ACC112 (cell line): Measurements from ENCODE around the gene FILIP1.

Experiments used
- H2AFZ ChIP-seq: fragments of 200-600 bp; sonication (generic); one replicate; pipeline ENCODE4 v1.6.0; 2017; ENCODE audit warnings: antibody characterized with exemption, low read length; ENCODE audit not compliant: unreplicated experiment
- H3K27ac ChIP-seq: fragments of 200-600 bp; sonication (generic); 2 replicates; pipeline ENCODE4 v1.5.1; 2014; ENCODE audit warnings: low read depth, mild to moderate bottlenecking, antibody characterized with exemption, low read length, moderate library complexity
- H3K27me3 ChIP-seq: fragments of 200-600 bp; sonication (generic); 2 replicates; pipeline ENCODE4 v1.6.1; 2014; ENCODE audit warnings: mild to moderate bottlenecking, antibody characterized with exemption, low read length, moderate library complexity, mixed read lengths; ENCODE audit not compliant: insufficient read depth
- H3K36me3 ChIP-seq: fragments of 200-600 bp; sonication (generic); 2 replicates; pipeline ENCODE4 v1.6.1; 2016; ENCODE audit warnings: mild to moderate bottlenecking, antibody characterized with exemption, low read length, moderate library complexity, mixed read lengths; ENCODE audit not compliant: insufficient read depth
- H3K4me1 ChIP-seq: fragments of 200-600 bp; sonication (generic); one replicate; pipeline ENCODE4 v1.6.1; 2016; ENCODE audit warnings: low read length, mixed read lengths; ENCODE audit not compliant: insufficient read depth, unreplicated experiment, control insufficient read depth
- H3K4me3 ChIP-seq: fragments of 200-600 bp; sonication (generic); 2 replicates; pipeline ENCODE4 v1.5.1; 2014; ENCODE audit warnings: mild to moderate bottlenecking, low read depth, low read length
- H3K79me2 ChIP-seq: fragments of 200-600 bp; sonication (generic); one replicate; pipeline ENCODE4 v1.6.0; 2016; ENCODE audit warnings: low read length; ENCODE audit not compliant: control insufficient read depth, unreplicated experiment, insufficient read depth

Gene FILIP1

GRCh38 chr6:75495011-75495410 lies 1.4 kb upstream of the FILIP1 start:
- peaks cover 16% of the 10 kb centered on the region for H3K4me1 ChIP-seq
- H3K4me3 ChIP-seq: no peak overlapping the region
- H2AFZ ChIP-seq: no peak overlapping the region
- no peaks in the 10 kb centered on the region for H3K79me2 ChIP-seq
- H3K36me3 ChIP-seq: no peaks in the 10 kb centered on the region
- H3K27me3 ChIP-seq: no peaks in the 10 kb centered on the region
- no peak overlapping the region for H3K27ac ChIP-seq

- no peaks in the 10 kb centered on the region for H3K79me2 ChIP-seq
- no peak overlapping the region for H3K27ac ChIP-seq
- no peak overlapping the region for H2AFZ ChIP-seq
- no peaks in the 10 kb centered on the region for H3K36me3 ChIP-seq
- no peak overlapping the region for H3K4me3 ChIP-seq
- no peaks in the 10 kb centered on the region for H3K27me3 ChIP-seq
- peaks cover 16% of the 10 kb centered on the region for H3K4me1 ChIP-seq
Observed at GRCh38 chr6:75494290-75494689, 690 bp upstream of the FILIP1 start.

GRCh38 chr6:75492386-75493153 lies 1.0 kb downstream of the FILIP1 start:
- no peak overlapping the region for H3K4me3 ChIP-seq

GRCh38 chr6:75491291-75491690 lies 2.3 kb downstream of the FILIP1 start:
- no peak overlapping the region for H2AFZ ChIP-seq
- H3K36me3 ChIP-seq: no peaks in the 10 kb centered on the region

More at GRCh38 chr6:75492386-75493153, 1.0 kb downstream of the FILIP1 start:
- Histone ChIP-seq H2AFZ (no peak overlapping the region), H3K4me1 (peaks cover 23% of the 10 kb centered on the region), H3K27ac (no peak overlapping the region), H3K36me3 (no peaks in the 10 kb centered on the region), H3K27me3 (no peaks in the 10 kb centered on the region), H3K79me2 (no peaks in the 10 kb centered on the region)

GRCh38 chr6:75490706-75491105 lies 2.9 kb downstream of the FILIP1 start:
- Histone ChIP-seq H3K36me3 (no peaks in the 10 kb centered on the region), H3K27ac (no peak overlapping the region), H3K27me3 (no peaks in the 10 kb centered on the region), H3K4me1 (peaks cover 16% of the 10 kb centered on the region), H3K4me3 (no peak overlapping the region), H3K79me2 (no peaks in the 10 kb centered on the region), H2AFZ (no peak overlapping the region)

More at GRCh38 chr6:75491291-75491690, 2.3 kb downstream of the FILIP1 start:
- peaks cover 20% of the 10 kb centered on the region for H3K4me1 ChIP-seq
- H3K4me3 ChIP-seq: no peak overlapping the region
- H3K27ac ChIP-seq: no peak overlapping the region
- H3K27me3 ChIP-seq: no peaks in the 10 kb centered on the region
- H3K79me2 ChIP-seq: no peaks in the 10 kb centered on the region

GRCh38 chr6:75489025-75489424 lies 4.6 kb downstream of the FILIP1 start:
- Histone ChIP-seq H3K36me3 (no peaks in the 10 kb centered on the region), H3K4me3 (0 out of 2 replicates have a peak overlapping the region, but pooled peaks have one; percentile 4), H3K27me3 (no peaks in the 10 kb centered on the region), H3K79me2 (no peaks in the 10 kb centered on the region), H2AFZ (no peak overlapping the region), H3K27ac (no peak overlapping the region), H3K4me1 (peaks cover 11% of the 10 kb centered on the region)

GRCh38 chr6:75488033-75488432 lies 5.6 kb downstream of the FILIP1 start:
- Histone ChIP-seq H3K27me3 (no peaks in the 10 kb centered on the region), H3K27ac (no peak overlapping the region), H3K4me1 (peaks cover 11% of the 10 kb centered on the region), H3K4me3 (no peak overlapping the region), H2AFZ (no peak overlapping the region), H3K36me3 (no peaks in the 10 kb centered on the region), H3K79me2 (no peaks in the 10 kb centered on the region)

- H2AFZ ChIP-seq: no peak overlapping the region
Observed at GRCh38 chr6:75486850-75487518, 6.6 kb downstream of the FILIP1 start.

GRCh38 chr6:75484535-75484934 lies 9.1 kb downstream of the FILIP1 start:
- H3K27ac ChIP-seq: no peak overlapping the region
- H3K27me3 ChIP-seq: no peaks in the 10 kb centered on the region
- H3K4me1 ChIP-seq: peaks cover 11% of the 10 kb centered on the region
- no peak overlapping the region for H2AFZ ChIP-seq
- no peaks in the 10 kb centered on the region for H3K79me2 ChIP-seq
- no peak overlapping the region for H3K4me3 ChIP-seq
- H3K36me3 ChIP-seq: no peaks in the 10 kb centered on the region

More at GRCh38 chr6:75486850-75487518, 6.6 kb downstream of the FILIP1 start:
- Histone ChIP-seq H3K36me3 (no peaks in the 10 kb centered on the region), H3K79me2 (no peaks in the 10 kb centered on the region), H3K27ac (no peak overlapping the region), H3K4me3 (no peak overlapping the region), H3K4me1 (peaks cover 11% of the 10 kb centered on the region), H3K27me3 (no peaks in the 10 kb centered on the region)

GRCh38 chr6:75483136-75483952 lies 10.3 kb downstream of the FILIP1 start:
- Histone ChIP-seq H3K27ac (no peak overlapping the region), H2AFZ (no peak overlapping the region), H3K36me3 (no peaks in the 10 kb centered on the region), H3K4me3 (no peak overlapping the region), H3K4me1 (peaks cover 2% of the 10 kb centered on the region), H3K79me2 (no peaks in the 10 kb centered on the region), H3K27me3 (no peaks in the 10 kb centered on the region)
